HG03432 (cell line): ENCODE data around the gene CACNG7.
"Not testable (repeated sequence)": the region's sequence is repeated elsewhere in the genome, so short reads cannot be mapped to it uniquely, and the experiment has no call there.

Experiments used
- ATAC-seq: cut with Tn5 transposase; IDR thresholded peaks from one replicate; pipeline ENCODE4 v1.9.1; 2021; ENCODE audit warnings: mild to moderate bottlenecking, moderate library complexity; ENCODE audit not compliant: unreplicated experiment

Gene CACNG7, protein sequence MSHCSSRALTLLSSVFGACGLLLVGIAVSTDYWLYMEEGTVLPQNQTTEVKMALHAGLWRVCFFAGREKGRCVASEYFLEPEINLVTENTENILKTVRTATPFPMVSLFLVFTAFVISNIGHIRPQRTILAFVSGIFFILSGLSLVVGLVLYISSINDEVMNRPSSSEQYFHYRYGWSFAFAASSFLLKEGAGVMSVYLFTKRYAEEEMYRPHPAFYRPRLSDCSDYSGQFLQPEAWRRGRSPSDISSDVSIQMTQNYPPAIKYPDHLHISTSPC

DNA sequence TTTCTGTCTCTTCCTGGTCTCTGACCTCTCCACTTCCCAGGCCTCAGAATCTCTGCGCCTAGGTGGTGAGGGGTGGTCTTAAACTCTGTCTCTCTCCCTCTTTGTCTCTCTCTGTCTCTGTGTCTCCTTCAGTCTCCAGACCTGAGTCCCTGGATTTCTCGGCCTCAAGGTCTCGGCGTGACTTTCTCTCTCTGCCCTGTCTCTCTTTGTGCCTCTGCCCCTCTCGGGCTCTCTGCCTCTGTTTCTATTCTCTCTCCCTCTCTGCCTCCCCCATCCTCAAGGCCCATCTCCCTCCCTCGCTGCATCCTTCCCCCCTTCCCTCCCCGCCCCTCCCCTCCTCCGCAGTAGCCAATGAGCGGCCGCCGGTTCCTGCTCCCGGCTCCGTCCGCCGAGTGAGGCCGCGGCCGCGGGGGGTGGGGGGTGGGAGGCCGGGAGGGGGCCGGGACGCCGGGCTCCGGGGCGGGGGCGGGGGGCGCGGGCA, at the start of gene CACNG7:
CACNG7 (plus strand) TSS at position 344 of the 481 bp plus-strand sequence. CDS start 3,554 bp downstream, outside the sequence.
- ATAC-seq = no peak

DNA sequence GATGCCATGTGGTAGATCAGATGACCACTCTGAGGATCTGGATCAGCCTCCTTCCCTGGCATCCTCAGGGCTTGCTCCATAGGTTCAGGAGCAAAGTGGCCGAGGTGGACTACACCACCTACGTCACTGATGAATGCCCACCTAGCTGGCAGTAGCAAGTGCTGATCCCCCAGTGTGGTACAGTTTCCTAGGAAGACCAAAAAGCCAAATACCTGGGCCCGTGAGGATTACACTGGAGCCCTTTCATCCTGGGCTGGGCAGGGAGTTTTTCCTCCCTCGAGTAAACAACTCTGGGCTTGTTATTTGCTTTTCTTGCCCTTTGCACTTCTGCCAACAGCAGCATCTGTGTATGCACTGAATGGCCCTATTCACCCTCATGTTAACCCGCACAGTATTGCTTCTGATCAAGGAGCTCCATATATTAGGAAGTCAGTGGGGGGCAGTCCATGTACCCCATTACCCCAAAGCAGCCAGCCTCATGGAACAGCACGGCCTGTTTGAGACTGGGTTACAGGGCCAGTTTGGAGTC, 44.7 kb upstream of the CACNG7 start:
- no peak for ATAC-seq

DNA sequence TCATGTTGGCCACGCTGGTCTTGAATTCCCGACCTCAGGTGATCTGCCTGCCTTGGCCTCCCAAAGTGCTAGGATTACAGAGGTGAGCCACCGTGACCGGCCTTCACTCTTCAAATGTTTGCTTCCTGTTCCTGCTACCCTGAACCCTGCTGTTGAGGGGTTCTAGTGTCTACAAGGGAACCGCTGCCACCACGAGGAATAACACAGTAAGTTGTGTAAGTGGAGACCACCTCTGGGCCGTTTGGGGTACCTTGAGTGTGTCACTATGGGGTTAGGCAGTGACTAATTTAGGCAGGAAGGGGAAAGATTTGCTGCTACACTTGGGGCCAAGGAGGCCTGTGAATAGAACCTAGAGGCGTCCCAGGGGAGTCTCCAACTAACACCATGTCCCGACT, 43.6 kb upstream of the CACNG7 start:
- no peak for ATAC-seq

DNA sequence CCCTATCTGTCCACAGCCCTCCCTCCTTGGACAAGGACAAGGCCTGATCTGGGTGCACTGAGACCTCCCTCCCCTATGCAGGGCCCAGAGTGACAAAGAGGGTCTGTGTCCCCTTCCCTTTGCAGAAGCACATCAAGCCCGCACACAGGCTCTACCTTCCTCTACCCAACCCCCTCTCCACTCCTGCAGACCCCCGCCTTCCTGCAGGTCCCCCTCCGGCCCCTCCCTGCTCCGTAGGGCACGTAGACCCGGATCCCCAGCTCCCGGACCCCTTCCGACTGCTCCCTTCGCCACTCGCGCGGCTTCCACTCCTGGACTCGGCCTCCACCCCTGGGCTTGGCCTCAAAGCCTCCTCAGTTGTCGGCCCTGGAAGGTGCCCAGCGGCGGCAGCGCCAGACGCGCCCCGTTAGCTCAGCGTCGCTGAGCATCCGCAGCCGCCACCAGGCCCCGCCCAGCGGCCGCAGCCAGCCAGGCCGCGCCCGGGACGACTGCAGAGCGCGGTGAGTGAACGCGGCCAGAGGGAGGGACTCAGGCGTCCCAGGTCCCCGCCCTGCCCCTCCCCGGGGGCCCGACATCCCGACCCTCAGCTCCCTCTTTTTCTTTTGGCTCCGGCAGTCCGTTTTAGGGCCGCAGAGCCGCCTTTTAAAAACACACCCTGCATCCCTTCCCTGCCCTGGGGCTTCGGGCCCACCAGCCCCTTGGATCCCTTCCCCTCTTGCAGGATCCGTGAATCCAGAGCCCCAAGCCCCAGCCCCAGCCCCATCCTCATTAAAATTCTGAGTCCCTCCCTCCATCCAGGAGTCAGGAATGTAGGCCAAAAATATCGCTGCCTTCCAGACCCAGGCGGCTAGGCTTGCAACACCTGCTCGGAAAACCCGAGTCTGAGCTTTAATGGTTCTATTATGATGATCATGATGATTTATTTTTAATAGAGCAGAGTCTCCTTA, 42.9 kb upstream of the CACNG7 start:
- ATAC-seq = no peak

DNA sequence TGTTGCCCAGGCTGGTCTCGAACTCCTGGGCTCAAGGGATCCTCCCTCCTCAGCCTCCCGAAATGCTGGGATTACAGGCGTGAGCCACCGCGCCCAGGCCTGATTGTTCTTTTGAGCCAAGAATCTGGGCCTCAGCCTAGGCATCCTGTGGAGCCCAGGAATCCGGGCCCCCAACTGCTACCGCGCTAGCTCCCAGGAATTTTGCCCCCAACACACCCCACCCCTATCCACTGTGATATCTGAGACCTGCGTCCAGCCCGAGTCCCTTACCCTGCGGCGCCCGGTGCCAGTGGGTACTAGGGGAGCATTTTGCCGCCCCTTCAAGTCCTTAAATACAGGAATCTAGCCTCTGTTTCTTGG, 42.2 kb upstream of the CACNG7 start:
- no peak for ATAC-seq

DNA sequence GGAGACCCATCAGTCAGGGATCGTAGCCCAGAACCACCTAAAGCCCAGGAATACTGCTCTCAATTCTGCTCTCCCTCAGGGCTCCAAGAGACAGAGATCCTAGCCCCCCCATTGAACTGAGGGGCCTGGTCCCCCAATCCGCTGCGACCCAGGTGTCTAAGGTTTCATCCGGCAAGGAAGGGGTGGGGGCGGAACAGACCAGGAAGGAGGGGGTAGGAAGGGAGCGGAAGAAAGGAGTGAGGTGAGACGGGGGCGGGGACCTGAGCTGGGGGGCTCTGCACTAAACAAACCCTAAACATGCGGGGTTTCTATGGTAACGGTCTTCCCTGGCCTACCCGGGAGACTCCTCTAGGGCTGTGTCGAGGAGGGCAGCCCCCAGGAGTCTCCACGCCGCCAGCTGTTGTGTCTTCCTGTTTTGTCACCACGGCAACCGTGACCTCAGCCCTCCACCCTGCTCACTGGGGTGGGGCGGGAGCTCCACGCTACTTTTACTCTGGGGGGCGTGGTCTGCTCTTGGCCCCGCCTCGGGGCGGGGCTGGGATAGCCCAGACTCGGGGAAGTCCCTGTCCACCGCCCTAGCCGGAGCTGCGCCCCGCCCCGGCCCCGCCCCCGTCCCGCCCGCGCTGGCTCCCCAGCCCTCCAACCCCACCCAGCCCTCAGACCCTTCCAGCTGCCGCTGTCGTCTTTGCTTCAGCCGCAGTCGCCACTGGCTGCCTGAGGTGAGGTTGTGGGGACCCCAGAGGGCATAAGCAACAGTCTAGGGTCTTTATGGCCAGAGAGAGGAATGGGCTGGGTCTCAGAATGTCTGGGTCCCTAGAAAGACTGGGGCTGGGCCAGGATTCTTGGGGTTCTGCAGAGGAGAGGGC, 41.6 kb upstream of the CACNG7 start, which contains the start of gene MYADM:
MYADM (plus strand) TSS at position 659 of the 866 bp plus-strand sequence. CDS start 5,647 bp downstream, outside the sequence.
- ATAC-seq = peak; percentile 63

DNA sequence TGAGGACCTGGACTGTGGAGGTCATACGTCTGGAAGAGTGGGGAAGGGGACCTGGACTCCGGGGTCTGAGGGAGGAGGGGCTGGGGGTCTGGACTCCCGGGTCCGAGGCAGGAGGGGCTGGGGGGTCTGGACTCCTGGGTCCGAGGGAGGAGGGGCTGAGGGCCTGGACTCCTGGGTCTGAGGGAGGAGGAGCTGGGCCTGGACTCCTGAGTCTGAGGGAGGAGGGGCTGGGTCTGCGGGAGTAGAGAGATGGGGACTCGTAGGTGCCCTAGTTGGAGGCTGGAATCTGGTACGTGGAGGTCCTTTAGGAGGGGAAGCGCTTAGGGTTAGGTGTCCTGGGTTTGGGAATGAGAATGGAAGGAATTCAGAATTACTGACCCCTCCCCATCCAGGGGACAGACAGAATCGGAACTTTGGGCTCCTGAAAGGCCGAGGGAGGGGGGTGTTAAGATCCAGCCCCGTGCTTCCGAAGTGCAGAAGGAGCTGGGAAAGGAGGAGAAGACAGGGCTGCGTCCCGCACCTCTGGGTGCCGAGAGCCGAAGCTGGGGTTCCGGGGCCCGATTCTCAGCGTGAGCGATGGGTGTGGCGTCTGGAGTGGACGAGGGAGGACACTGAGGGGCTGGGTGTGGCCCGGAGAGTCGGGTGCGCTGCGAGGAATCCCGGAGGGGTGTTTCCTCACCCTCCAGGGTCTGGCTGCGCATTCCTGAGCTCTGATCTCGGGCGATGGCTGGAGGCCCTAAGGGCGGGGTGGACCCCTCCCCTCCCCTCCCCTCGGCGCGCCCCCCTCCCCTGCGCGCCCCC, 40.8 kb upstream of the CACNG7 start:
- ATAC-seq = no peak

DNA sequence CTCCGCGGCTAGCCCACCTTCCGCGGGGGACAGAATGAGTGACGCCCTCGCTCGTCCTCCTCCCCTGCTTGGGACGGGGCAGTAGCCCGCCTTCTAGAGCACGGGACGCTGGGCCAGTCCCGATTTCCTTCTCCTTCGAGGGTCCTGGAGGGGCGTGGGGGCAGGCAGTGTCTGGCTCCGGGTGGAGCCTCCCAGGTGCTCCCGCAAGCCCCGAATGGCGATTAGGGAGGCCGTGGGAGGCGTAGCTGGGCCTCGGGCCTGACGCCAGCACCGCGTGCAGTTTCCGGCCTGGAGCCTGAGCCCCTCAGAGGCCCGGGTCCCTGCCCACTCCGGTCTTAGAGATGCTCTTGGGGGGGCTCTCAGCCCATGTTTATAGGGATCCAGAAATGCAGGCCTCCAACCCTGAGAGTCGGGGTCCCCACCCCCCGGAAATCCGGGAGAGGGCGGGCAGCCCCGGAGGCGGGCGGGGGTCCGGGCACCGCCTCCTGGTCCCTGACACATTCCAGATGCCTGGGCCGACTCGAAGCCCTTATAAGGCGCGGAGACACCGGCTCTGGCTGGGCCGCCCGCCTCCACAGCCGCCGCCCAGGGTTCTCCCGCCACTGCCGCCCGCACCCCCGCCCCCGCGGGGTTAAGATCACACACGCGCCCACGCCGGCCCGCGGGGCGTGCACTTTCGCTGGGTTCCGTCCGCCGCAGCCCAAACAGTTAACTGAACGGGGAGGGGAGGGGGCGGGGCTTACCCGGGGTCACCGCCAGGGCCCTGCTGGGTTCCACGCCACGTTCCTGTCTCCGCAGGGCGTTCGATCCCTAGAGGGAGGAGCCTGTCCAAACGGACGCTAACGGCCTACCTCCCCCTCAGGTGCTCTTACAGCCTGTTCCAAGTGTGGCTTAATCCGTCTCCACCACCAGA, 39.9 kb upstream of the CACNG7 start:
- peak; percentile 51 for ATAC-seq

DNA sequence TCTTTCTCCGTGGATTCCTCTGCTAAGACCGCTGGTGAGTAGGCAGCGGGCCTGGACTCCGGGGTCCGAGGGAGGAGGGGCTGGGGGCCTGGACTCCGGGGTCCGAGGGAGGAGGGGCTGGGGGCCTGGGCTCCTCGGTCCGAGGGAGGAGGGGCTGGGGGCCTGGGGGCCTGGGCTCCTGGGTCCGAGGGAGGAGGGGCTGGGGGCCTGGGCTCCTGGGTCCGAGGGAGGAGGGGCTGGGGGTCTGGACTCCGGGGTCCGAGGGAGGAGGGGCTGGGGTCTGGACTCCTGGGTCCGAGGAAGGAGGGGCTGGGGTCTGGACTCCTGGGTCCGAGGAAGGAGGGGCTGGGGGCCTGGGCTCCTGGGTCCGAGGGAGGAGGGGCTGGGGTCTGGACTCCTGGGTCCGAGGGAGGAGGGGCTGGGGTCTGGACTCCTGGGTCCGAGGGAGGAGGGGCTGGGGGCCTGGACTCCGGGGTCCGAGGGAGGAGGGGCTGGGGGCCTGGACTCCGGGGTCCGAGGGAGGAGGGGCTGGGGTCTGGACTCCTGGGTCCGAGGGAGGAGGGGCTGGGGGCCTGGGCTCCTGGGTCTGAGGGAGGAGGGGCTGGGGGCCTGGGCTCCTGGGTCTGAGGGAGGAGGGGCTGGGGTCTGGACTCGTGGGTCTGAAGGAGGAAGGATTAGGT, 39.1 kb upstream of the CACNG7 start:
- not testable (repeated sequence) for ATAC-seq

DNA sequence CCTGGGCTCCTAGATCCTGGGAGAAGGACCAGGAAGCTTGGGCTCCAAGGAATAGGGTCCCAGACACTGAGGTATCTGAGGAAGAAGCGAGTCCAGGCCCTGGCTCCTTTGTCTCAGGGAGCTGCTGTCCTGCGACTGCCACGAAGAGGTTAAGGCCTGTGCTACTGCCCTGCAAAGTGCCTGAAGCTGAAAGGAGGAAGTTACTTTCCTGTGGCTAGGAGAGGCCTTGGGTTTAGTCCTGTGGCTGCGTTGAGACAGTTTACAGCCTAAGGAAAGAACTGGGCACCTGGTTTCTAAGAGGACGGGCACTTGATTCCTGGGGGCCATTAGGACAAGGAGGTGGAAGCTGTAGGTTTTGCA, 38.6 kb upstream of the CACNG7 start:
- ATAC-seq = no peak

DNA sequence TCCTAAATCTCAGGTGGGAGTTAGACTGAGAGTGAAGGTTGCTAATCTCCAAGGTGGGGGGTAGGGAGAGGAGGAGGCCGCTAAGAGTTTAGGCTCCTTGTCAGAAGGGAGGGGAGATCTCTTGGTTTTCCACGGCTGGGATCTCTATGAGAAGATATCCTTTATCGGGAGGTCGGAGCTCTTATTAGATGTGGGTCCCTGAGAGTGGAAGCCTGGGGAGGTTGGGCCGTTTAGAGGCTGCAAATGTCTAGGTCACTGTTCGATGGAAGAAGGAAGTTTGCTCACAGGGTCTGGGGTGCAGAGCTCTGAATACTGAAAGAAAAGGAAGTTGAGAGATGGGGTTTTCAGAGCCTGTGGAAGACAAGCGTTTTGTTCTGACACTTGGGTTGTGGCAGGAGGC, 37.6 kb upstream of the CACNG7 start:
- ATAC-seq = no peak

DNA sequence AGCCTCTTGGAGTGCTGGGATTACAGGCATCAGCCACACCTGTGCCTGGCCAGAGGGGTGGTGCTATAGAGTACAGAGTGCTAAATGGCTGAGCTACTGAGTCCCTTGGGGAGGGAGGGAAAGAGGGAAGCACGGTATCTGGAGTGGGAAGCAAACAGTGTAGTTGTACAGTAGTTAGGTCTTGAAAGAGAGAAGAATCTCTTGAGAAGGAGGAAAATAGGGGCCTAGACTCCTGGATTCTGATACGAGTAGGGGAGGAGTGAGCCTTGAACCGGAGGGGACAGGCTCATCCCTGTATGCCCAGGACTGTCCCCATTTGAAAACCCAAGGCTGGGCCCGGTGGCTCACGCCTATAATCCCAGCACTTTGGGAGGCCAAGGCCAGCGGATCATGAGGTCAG, 36.3 kb upstream of the CACNG7 start:
- ATAC-seq = no peak

DNA sequence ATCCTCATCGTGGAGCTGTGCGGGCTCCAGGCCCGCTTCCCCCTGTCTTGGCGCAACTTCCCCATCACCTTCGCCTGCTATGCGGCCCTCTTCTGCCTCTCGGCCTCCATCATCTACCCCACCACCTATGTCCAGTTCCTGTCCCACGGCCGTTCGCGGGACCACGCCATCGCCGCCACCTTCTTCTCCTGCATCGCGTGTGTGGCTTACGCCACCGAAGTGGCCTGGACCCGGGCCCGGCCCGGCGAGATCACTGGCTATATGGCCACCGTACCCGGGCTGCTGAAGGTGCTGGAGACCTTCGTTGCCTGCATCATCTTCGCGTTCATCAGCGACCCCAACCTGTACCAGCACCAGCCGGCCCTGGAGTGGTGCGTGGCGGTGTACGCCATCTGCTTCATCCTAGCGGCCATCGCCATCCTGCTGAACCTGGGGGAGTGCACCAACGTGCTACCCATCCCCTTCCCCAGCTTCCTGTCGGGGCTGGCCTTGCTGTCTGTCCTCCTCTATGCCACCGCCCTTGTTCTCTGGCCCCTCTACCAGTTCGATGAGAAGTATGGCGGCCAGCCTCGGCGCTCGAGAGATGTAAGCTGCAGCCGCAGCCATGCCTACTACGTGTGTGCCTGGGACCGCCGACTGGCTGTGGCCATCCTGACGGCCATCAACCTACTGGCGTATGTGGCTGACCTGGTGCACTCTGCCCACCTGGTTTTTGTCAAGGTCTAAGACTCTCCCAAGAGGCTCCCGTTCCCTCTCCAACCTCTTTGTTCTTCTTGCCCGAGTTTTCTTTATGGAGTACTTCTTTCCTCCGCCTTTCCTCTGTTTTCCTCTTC, 35.1 kb upstream of the CACNG7 start:
- ATAC-seq = no peak

DNA sequence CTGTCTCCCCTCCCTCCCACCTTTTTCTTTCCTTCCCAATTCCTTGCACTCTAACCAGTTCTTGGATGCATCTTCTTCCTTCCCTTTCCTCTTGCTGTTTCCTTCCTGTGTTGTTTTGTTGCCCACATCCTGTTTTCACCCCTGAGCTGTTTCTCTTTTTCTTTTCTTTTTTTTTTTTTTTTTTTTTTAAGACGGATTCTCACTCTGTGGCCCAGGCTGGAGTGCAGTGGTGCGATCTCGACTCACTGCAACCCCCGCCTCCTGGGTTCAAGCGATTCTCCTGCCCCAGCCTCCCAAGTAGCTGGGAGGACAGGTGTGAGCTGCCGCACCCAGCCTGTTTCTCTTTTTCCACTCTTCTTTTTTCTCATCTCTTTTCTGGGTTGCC, 34.5 kb upstream of the CACNG7 start:
- ATAC-seq = no peak

DNA sequence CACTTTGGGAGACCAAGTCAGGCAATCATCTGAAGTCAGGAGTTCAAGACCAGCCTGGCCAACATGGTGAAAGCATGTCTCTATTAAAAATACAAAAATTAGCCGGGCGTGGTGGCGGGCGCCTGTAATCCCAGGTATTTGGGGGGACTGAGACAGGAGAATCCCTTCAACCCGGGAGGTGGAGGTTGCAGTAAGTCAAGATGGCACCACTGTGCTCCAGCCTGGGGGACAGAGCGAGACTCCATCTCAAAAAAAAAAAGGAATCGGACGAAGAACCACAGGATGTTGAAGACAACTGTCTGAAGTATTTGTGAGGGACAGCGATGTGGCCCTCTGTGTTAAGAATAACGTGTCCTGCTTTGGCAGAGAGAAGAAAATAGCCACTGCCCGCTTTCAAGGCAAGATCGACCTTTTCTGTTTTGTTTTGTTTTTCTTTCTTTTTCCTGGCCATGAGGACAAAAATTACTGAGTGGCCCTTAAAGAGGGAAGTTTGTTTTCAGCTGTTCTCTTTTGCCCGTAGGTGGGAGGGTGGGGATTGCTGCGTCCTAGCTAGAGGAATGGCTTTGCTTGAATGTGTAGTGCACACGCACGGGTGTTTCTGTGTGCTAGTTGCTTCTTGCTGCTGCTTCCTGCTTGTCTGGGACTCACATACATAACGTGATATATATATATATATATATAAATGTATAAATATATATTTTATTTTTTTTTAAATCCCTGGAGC, 33.3 kb upstream of the CACNG7 start:
- ATAC-seq = no peak

DNA sequence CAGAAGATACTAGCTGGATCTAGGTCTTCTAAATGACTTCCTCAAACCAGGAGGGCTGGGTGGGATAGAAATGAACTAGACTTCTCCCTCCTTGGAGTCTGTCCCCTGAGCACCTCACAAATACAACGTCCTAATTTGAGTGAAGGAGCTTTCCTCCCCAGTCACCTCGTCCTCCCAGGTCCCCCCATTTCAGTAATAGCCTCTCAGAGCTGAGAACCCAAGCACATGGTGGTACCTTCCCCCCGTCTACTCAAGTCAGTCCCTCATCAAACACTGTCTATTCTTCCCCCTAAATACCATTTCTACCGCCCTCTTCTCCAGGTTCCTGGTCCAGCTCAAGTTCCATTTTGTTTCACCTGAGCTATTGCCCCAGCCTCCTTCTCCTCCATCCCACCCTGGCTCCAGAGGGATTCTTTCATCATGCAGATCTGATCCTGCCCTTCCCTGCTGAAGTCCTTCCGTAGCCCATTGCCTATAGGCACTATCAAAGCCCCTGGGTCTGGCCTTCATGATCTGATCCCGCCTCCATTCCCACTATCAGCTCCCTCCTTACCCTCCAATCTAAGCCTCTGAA, 32.3 kb upstream of the CACNG7 start:
- no peak for ATAC-seq
